GM12878 (cell line): Measurements from ENCODE around the gene C6orf89. TPM values are rescaled to one million over a fixed set of nuclear protein-coding genes. Genes with fewer than 3 reads are reported as not detected.

Experiments used
- EED ChIP-seq: sonication (generic); IDR thresholded peaks from 2 replicates; pipeline ENCODE4 v1.6.1; 2016; ENCODE audit warnings: antibody characterized with exemption, low read depth
- EP300 ChIP-seq, 2 experiments: fragments of 150-350 bp in 1 of 2; IDR thresholded peaks; 2 replicates each; pipeline ENCODE4 v1.6.1; 2011 to 2012; ENCODE audit warnings: low read depth in 2 of 2, low read length in 2 of 2, borderline replicate concordance in 1 of 2, improper control_type of control experiment in 1 of 2, inconsistent platforms in 1 of 2; ENCODE audit not compliant: control insufficient read depth in 1 of 2
- KLF5 ChIP-seq: fragments of 450-650 bp; IDR thresholded peaks from 2 replicates; pipeline ENCODE4 v1.6.1; 2014; ENCODE audit warnings: mild to moderate bottlenecking; ENCODE audit not compliant: partially characterized antibody
- MEF2A ChIP-seq: IDR thresholded peaks from 2 replicates; pipeline ENCODE4 v1.6.1; 2011; ENCODE audit warnings: low read depth, mild to moderate bottlenecking, low read length, moderate library complexity; ENCODE audit not compliant: insufficient read depth
- POLR2AphosphoS5 ChIP-seq: IDR thresholded peaks from 2 replicates; pipeline ENCODE4 v1.6.1; 2011; ENCODE audit warnings: mild to moderate bottlenecking, low read length, inconsistent platforms
- RB1 ChIP-seq: fragments of 450-650 bp; formaldehyde crosslinking; IDR thresholded peaks from 2 replicates; pipeline ENCODE4 v1.6.1; 2017; ENCODE audit warnings: mild to moderate bottlenecking, borderline replicate concordance
- SUZ12 ChIP-seq: fragments of 200-600 bp; sonication (generic); IDR thresholded peaks from one replicate; pipeline ENCODE4 v1.6.1; 2018; ENCODE audit warnings: antibody characterized with exemption, mild to moderate bottlenecking; ENCODE audit not compliant: unreplicated experiment
- TARDBP ChIP-seq: IDR thresholded peaks from 2 replicates; pipeline ENCODE4 v1.6.1; 2016; ENCODE audit warnings: borderline replicate concordance
- polyA plus RNA-seq, 11 experiments: library from polyadenylated mRNA; depleted of rRNA in 4 of 11; unstranded in 6 of 11; stranded (reverse) in 5 of 11; fragments of >200 nt; fragmentation: Nextera tagmentation in 4 of 11; fragmentation: Illumina TruSeq in 1 of 11; extraction: Ambion mirVana in 4 of 11; extraction: Trizol in 1 of 11; gene quantifications; 1 replicate in 1 of 11; 2 replicates in 10 of 11; pipeline versions ENCODE4 v1.2.1 to v1.2.3, GENCODE V29; 2011 to 2016; ENCODE audit warnings: inconsistent platforms in 2 of 11, missing spikeins in 2 of 11, low read depth in 1 of 11
- total RNA-seq, 4 experiments: library from RNA; depleted of rRNA in 3 of 4; stranded (reverse); fragments of >200 nt in 3 of 4; fragmentation: Illumina TruSeq in 1 of 4; extraction: Trizol in 1 of 4; gene quantifications; 2 replicates each; pipeline versions ENCODE4 v1.2.1 to v1.2.3, GENCODE V29; 2013 to 2021
- TF ChIP-seq, protein P1 (sequence below): IDR thresholded peaks from 2 replicates; pipeline ENCODE4 v1.6.1; 2011; ENCODE audit warnings: mild to moderate bottlenecking, low read depth, low read length, moderate library complexity; ENCODE audit not compliant: insufficient replicate concordance
- TF ChIP-seq, protein P2 (sequence below): fragments of 450-650 bp; IDR thresholded peaks from 2 replicates; pipeline ENCODE4 v1.6.1; 2014; ENCODE audit warnings: mild to moderate bottlenecking
- TF ChIP-seq, protein P3 (sequence below): fragments of 450-650 bp; IDR thresholded peaks from 2 replicates; pipeline ENCODE4 v1.6.1; 2017; ENCODE audit warnings: mild to moderate bottlenecking, moderate library complexity

Gene C6orf89
- total and polyA plus RNA-seq, 10 of the 15 experiments (the other 5 are each of a cell fraction or from before 2014, with no cell fraction given): 10.8 to 42.7 (median 28.6) TPM

DNA sequence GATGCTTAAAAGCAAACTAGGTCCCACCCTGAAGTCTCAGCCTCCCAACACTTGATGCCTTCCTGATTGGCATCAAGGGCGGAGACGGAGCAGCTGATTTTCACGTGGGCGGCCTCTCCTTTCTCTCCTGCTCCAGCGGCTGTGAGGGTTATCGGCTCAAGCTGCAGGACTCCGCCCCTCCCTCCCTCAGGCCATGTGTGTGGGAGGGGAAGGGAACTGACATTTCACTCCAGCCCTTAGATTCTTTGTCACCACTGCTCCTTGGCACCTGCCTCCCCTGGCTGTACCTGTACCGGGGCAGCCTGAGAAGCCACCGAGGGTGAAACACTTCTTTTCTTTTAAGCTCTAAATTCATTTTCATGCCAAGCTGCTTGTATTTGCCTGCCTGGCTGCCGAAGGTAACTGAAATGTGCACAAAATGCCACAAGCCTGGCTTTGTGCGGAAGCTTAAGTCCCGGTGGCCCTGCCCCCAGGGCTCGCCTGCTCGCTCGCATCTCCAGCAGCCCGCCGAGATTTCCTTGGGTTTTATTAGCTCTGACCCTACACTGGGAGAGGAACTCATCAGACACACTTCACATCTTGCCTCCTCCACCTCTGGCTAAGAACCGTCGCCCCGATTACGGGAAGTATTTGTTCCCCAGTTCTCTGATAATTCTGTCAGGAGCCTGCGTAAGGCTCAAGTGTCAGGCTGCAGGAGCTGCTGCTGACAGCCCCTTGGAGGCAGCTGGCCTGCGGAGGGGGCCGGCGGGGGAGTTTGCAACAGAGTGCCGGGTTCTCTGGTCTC is 36.9 kb upstream of the C6orf89 start (continued):
- TF ChIP-seq, protein P1, sequence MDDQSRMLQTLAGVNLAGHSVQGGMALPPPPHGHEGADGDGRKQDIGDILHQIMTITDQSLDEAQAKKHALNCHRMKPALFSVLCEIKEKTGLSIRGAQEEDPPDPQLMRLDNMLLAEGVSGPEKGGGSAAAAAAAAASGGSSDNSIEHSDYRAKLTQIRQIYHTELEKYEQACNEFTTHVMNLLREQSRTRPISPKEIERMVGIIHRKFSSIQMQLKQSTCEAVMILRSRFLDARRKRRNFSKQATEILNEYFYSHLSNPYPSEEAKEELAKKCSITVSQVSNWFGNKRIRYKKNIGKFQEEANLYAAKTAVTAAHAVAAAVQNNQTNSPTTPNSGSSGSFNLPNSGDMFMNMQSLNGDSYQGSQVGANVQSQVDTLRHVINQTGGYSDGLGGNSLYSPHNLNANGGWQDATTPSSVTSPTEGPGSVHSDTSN: no peak
- no peak for TF ChIP-seq MEF2A
- no peak for TF ChIP-seq RB1
- no peak for TF ChIP-seq POLR2AphosphoS5
- no peak for TF ChIP-seq EED
- TF ChIP-seq EP300 (IDR thresholded peaks at IDR 0.05; ENCODE audit: borderline replicate concordance in 1 of 2, control insufficient read depth in 1 of 2, low read depth in 2 of 2, low read length in 2 of 2): no peak
- TF ChIP-seq, protein P2, sequence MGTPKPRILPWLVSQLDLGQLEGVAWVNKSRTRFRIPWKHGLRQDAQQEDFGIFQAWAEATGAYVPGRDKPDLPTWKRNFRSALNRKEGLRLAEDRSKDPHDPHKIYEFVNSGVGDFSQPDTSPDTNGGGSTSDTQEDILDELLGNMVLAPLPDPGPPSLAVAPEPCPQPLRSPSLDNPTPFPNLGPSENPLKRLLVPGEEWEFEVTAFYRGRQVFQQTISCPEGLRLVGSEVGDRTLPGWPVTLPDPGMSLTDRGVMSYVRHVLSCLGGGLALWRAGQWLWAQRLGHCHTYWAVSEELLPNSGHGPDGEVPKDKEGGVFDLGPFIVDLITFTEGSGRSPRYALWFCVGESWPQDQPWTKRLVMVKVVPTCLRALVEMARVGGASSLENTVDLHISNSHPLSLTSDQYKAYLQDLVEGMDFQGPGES: no peak
- TF ChIP-seq TARDBP: no peak
- TF ChIP-seq, protein P3, sequence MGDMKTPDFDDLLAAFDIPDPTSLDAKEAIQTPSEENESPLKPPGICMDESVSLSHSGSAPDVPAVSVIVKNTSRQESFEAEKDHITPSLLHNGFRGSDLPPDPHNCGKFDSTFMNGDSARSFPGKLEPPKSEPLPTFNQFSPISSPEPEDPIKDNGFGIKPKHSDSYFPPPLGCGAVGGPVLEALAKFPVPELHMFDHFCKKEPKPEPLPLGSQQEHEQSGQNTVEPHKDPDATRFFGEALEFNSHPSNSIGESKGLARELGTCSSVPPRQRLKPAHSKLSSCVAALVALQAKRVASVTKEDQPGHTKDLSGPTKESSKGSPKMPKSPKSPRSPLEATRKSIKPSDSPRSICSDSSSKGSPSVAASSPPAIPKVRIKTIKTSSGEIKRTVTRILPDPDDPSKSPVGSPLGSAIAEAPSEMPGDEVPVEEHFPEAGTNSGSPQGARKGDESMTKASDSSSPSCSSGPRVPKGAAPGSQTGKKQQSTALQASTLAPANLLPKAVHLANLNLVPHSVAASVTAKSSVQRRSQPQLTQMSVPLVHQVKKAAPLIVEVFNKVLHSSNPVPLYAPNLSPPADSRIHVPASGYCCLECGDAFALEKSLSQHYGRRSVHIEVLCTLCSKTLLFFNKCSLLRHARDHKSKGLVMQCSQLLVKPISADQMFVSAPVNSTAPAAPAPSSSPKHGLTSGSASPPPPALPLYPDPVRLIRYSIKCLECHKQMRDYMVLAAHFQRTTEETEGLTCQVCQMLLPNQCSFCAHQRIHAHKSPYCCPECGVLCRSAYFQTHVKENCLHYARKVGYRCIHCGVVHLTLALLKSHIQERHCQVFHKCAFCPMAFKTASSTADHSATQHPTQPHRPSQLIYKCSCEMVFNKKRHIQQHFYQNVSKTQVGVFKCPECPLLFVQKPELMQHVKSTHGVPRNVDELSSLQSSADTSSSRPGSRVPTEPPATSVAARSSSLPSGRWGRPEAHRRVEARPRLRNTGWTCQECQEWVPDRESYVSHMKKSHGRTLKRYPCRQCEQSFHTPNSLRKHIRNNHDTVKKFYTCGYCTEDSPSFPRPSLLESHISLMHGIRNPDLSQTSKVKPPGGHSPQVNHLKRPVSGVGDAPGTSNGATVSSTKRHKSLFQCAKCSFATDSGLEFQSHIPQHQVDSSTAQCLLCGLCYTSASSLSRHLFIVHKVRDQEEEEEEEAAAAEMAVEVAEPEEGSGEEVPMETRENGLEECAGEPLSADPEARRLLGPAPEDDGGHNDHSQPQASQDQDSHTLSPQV: no peak
- no peak for TF ChIP-seq SUZ12
- TF ChIP-seq KLF5: no peak
- TF ChIP-seq, all 136 proteins: peak for 0
